PFSK-1 (cell line): Measurements from ENCODE around the gene SLC66A2. TPM values are rescaled to one million over a fixed set of nuclear protein-coding genes. Genes with fewer than 3 reads are reported as not detected.

ENCODE experiments used
- FOXP2 ChIP-seq: optimal IDR thresholded peaks from 2 replicates; pipeline ENCODE3; 2011; ENCODE audit warnings: borderline replicate concordance, control low read depth, inconsistent platforms; ENCODE audit not compliant: insufficient read depth; ENCODE audit errors: extremely low read length, extremely low read depth
- POLR2AphosphoS5 ChIP-seq: IDR thresholded peaks from 2 replicates; pipeline ENCODE4 v1.6.1; 2012; ENCODE audit warnings: low read depth, mild to moderate bottlenecking, control low read depth, low read length, moderate library complexity
- REST ChIP-seq, 2 experiments: IDR thresholded peaks; 2 replicates each; pipeline versions ENCODE4 v1.6.1 to v1.8.0; 2011 to 2012; ENCODE audit warnings: low read depth in 2 of 2, low read length in 2 of 2, control low read depth in 1 of 2, inconsistent platforms in 1 of 2, mild to moderate bottlenecking in 1 of 2, moderate library complexity in 1 of 2; ENCODE audit not compliant: insufficient read depth in 1 of 2
- SIN3A ChIP-seq: IDR thresholded peaks from 2 replicates; pipeline ENCODE4 v1.6.1; 2012; ENCODE audit warnings: mild to moderate bottlenecking, low read length, moderate library complexity, borderline replicate concordance; ENCODE audit not compliant: insufficient read depth
- TAF1 ChIP-seq: IDR thresholded peaks from 2 replicates; pipeline ENCODE4 v1.6.1; 2012; ENCODE audit warnings: low read length, control low read depth, borderline replicate concordance; ENCODE audit not compliant: insufficient read depth
- polyA plus RNA-seq: library from polyadenylated mRNA; unstranded; fragments of >200 nt; gene quantifications from one replicate; pipeline ENCODE4 v1.2.1, GENCODE V29; 2012; ENCODE audit warnings: low read depth, missing spikeins; ENCODE audit not compliant: insufficient read length

The SLC66A2 gene
- 21.4 TPM for polyA plus RNA-seq

- TF ChIP-seq SIN3A (no peak), TAF1 (no peak), POLR2AphosphoS5 (no peak; the same call in 1 of the 2 replicates), REST (IDR thresholded peaks at IDR 0.05; ENCODE audit: insufficient read depth in 1 of 2, low read depth in 2 of 2, low read length in 2 of 2) (no peak), FOXP2 (peak; percentile 90)
Measured at GRCh38 chr18:79951545-79952455, at the start of gene SLC66A2. SLC66A2 (minus strand) TSS chr18:79951653; CDS start chr18:79950926, 727 bp downstream.

- TF ChIP-seq TAF1 (no peak), REST (IDR thresholded peaks at IDR 0.05; ENCODE audit: insufficient read depth in 1 of 2, low read depth in 2 of 2, low read length in 2 of 2) (no peak), SIN3A (no peak), POLR2AphosphoS5 (no peak), FOXP2 (no peak)
Measured at GRCh38 chr18:80000877-80001276, 49.4 kb upstream of the SLC66A2 start.

GRCh38 chr18:79991494-79991893 lies 40.0 kb upstream of the SLC66A2 start:
- no peak for TF ChIP-seq SIN3A
- TF ChIP-seq TAF1, result no peak
- no peak for TF ChIP-seq POLR2AphosphoS5
- no peak for TF ChIP-seq FOXP2
- no peak for TF ChIP-seq REST (IDR thresholded peaks at IDR 0.05; ENCODE audit: insufficient read depth in 1 of 2, low read depth in 2 of 2, low read length in 2 of 2)

- TF ChIP-seq SIN3A, result no peak
- no peak for TF ChIP-seq POLR2AphosphoS5
- no peak for TF ChIP-seq REST (IDR thresholded peaks at IDR 0.05; ENCODE audit: insufficient read depth in 1 of 2, low read depth in 2 of 2, low read length in 2 of 2)
- TF ChIP-seq FOXP2, result no peak
- TF ChIP-seq TAF1, result no peak
Measured at GRCh38 chr18:79989195-79989497, 37.7 kb upstream of the SLC66A2 start.
